CD4-positive, alpha-beta memory T cell (primary cell): ENCODE results near the gene COL21A1. TPM values are rescaled to one million over a fixed set of nuclear protein-coding genes. Genes with fewer than 3 reads are reported as not detected.

Experiments used
- CTCF ChIA-PET: fragments of 350-600 bp; sonication (Branson Sonifier 250); formaldehyde crosslinking; loops from one replicate; lab custom pipeline; 2021; ENCODE audit warnings: inconsistent platforms; ENCODE audit not compliant: partially characterized antibody; lab: Charles Lee
- POLR2A ChIA-PET: fragments of 350-600 bp; sonication (Branson Sonifier 250); formaldehyde crosslinking; loops from one replicate; lab custom pipeline; 2021; ENCODE audit not compliant: partially characterized antibody; lab: Charles Lee
- DNase-seq, 5 donors: peaks; one replicate each; pipeline versions ENCODE4 v3.0.0 to v3.0.0-alpha.2; 2020 to 2022; ENCODE audit warnings: mixed read lengths in 1 of 5
- H3K27ac ChIP-seq: one replicate; pipeline ENCODE4 v1.7.0; 2013; ENCODE audit warnings: low read depth, low read length
- H3K27me3 ChIP-seq: 2 replicates; pipeline ENCODE4 v1.7.0; 2013; ENCODE audit warnings: mild to moderate bottlenecking, low read length, moderate library complexity; ENCODE audit not compliant: insufficient read depth
- H3K36me3 ChIP-seq: 2 replicates; pipeline ENCODE4 v1.7.0; 2013; ENCODE audit warnings: mild to moderate bottlenecking, low read length, moderate library complexity; ENCODE audit not compliant: insufficient read depth
- H3K4me1 ChIP-seq: 2 replicates; pipeline ENCODE4 v1.7.0; 2013; ENCODE audit warnings: mild to moderate bottlenecking, low read length, moderate library complexity; ENCODE audit not compliant: insufficient read depth
- H3K4me3 ChIP-seq, 2 donors: one replicate each; pipeline ENCODE4 v1.7.0; 2013; ENCODE audit warnings: low read length in 2 of 2, mild to moderate bottlenecking in 1 of 2
- H3K9me3 ChIP-seq, 2 donors: one replicate each; pipeline ENCODE4 v1.7.0; 2013; ENCODE audit warnings: low read length in 2 of 2, control low read depth in 1 of 2; ENCODE audit not compliant: control insufficient read depth in 1 of 2
- H3K27ac Mint-ChIP-seq, 7 donors: one replicate each; pipeline ENCODE4 v1.8.0; 2020 to 2021; ENCODE audit warnings: mixed read lengths in 7 of 7, mild to moderate bottlenecking in 6 of 7, inconsistent platforms in 3 of 7, moderate library complexity in 3 of 7
- H3K27me3 Mint-ChIP-seq, 2 donors: one replicate each; pipeline ENCODE4 v1.8.0; 2020 to 2021; ENCODE audit warnings: mixed read lengths in 2 of 2
- H3K36me3 Mint-ChIP-seq, 2 donors: one replicate each; pipeline ENCODE4 v1.8.0; 2020 to 2021; ENCODE audit warnings: mixed read lengths in 2 of 2, inconsistent platforms in 1 of 2, mild to moderate bottlenecking in 1 of 2
- H3K4me1 Mint-ChIP-seq, 4 donors: one replicate each; pipeline ENCODE4 v1.8.0; 2020 to 2021; ENCODE audit warnings: mixed read lengths in 4 of 4, mild to moderate bottlenecking in 1 of 4
- H3K4me3 Mint-ChIP-seq, 8 donors: one replicate each; pipeline ENCODE4 v1.8.0; 2020 to 2021; ENCODE audit warnings: mixed read lengths in 8 of 8, mild to moderate bottlenecking in 7 of 8, moderate library complexity in 6 of 8, inconsistent platforms in 3 of 8
- H3K9me3 Mint-ChIP-seq, 8 donors: one replicate each; pipeline ENCODE4 v1.8.0; 2020 to 2021; ENCODE audit warnings: mixed read lengths in 8 of 8, mild to moderate bottlenecking in 5 of 8, inconsistent platforms in 3 of 8, moderate library complexity in 1 of 8
- intact Hi-C: fragments of 100-400 bp; cut with micrococcal nuclease; formaldehyde crosslinking; loops from one replicate; pipeline ENCODE4 v1.15.1; 2023
- polyA plus RNA-seq, 2 donors: library from polyadenylated mRNA; unstranded; fragments of 300-500 nt; fragmentation: Illumina TruSeq; gene quantifications; one replicate each; pipeline ENCODE4 v1.2.3, GENCODE V29; 2021
- total RNA-seq, 2 experiments: library from RNA; stranded (reverse); gene quantifications; one replicate each; pipeline ENCODE4 v1.2.3, GENCODE V29; 2021

COL21A1 gene
- total and polyA plus RNA-seq, 4 experiments from 2014 or later, result not detected

- Histone ChIP-seq H3K9me3 (no peaks in the 10 kb centered on the region), H3K27ac (no peak overlapping the region), H3K27me3 (no peaks in the 10 kb centered on the region), H3K4me3 (no peak overlapping the region), H3K4me1 (no peaks in the 10 kb centered on the region), H3K36me3 (no peaks in the 10 kb centered on the region)
- no peak for DNase-seq
- no peak overlapping the region for H3K4me3 Mint-ChIP-seq
- no peaks in the 10 kb centered on the region for H3K27me3 Mint-ChIP-seq
- ChIA-PET CTCF (no interaction called here), POLR2A (no interaction called here)
- intact Hi-C loops, result no loop called here
- H3K36me3 Mint-ChIP-seq, result no peaks in the 10 kb centered on the region
- H3K4me1 Mint-ChIP-seq, result no peaks in the 10 kb centered on the region
- H3K9me3 Mint-ChIP-seq, result peaks cover 0 to 4% (median 1%) of the 10 kb centered on the region in 8 donors
- no peak overlapping the region for H3K27ac Mint-ChIP-seq
Measured at GRCh38 chr6:56232436-56232835, 14.9 kb downstream of the COL21A1 start.

- Mint-ChIP-seq H3K4me1 (no peaks in the 10 kb centered on the region), H3K36me3 (no peaks in the 10 kb centered on the region), H3K4me3 (no peak overlapping the region), H3K27me3 (no peaks in the 10 kb centered on the region), H3K27ac (no peak overlapping the region), H3K9me3 (peaks cover 0 to 4% (median 1%) of the 10 kb centered on the region in 8 donors)
- ChIA-PET CTCF (no interaction called here), POLR2A (no interaction called here)
- Histone ChIP-seq H3K9me3 (no peaks in the 10 kb centered on the region), H3K36me3 (no peaks in the 10 kb centered on the region), H3K27me3 (no peaks in the 10 kb centered on the region), H3K27ac (no peak overlapping the region), H3K4me3 (no peak overlapping the region), H3K4me1 (no peaks in the 10 kb centered on the region)
- no peak for DNase-seq
- intact Hi-C loops, result no loop called here
Measured at GRCh38 chr6:56231827-56232226, 15.6 kb downstream of the COL21A1 start.

- no peak for DNase-seq
- H3K36me3 ChIP-seq, result no peaks in the 10 kb centered on the region
- no peaks in the 10 kb centered on the region for H3K4me1 Mint-ChIP-seq
- ChIA-PET CTCF (no interaction called here), POLR2A (no interaction called here)
- H3K4me1 ChIP-seq, result no peaks in the 10 kb centered on the region
- H3K27me3 Mint-ChIP-seq, result no peaks in the 10 kb centered on the region
- H3K4me3 Mint-ChIP-seq, result no peak overlapping the region
- H3K9me3 ChIP-seq, result no peaks in the 10 kb centered on the region
- no peak overlapping the region for H3K27ac Mint-ChIP-seq
- H3K27me3 ChIP-seq, result no peaks in the 10 kb centered on the region
- no peak overlapping the region for H3K27ac ChIP-seq
- peaks cover 0 to 4% (median 1%) of the 10 kb centered on the region in 8 donors for H3K9me3 Mint-ChIP-seq
- no peaks in the 10 kb centered on the region for H3K36me3 Mint-ChIP-seq
- intact Hi-C loops, result no loop called here
- no peak overlapping the region for H3K4me3 ChIP-seq
Measured at GRCh38 chr6:56230976-56231566, 16.3 kb downstream of the COL21A1 start.

- peaks cover 0 to 6% (median 2%) of the 10 kb centered on the region in 8 donors for H3K9me3 Mint-ChIP-seq
Measured at GRCh38 chr6:56227071-56227879, 20.1 kb downstream of the COL21A1 start.

GRCh38 chr6:56223995-56224394, 23.4 kb downstream of the COL21A1 start:
- H3K27ac ChIP-seq, result no peak overlapping the region

More at GRCh38 chr6:56227071-56227879, 20.1 kb downstream of the COL21A1 start:
- no peaks in the 10 kb centered on the region for H3K4me1 ChIP-seq
- no peaks in the 10 kb centered on the region for H3K36me3 Mint-ChIP-seq
- no peaks in the 10 kb centered on the region for H3K4me1 Mint-ChIP-seq
- H3K4me3 Mint-ChIP-seq, result no peak overlapping the region
- no peaks in the 10 kb centered on the region for H3K36me3 ChIP-seq
- no peak overlapping the region for H3K4me3 ChIP-seq
- intact Hi-C loops, result no loop called here
- H3K27me3 ChIP-seq, result no peaks in the 10 kb centered on the region
- H3K27me3 Mint-ChIP-seq, result no peaks in the 10 kb centered on the region
- ChIA-PET CTCF (no interaction called here), POLR2A (no interaction called here)
- no peak overlapping the region for H3K27ac Mint-ChIP-seq
- no peak overlapping the region for H3K27ac ChIP-seq
- no peaks in the 10 kb centered on the region for H3K9me3 ChIP-seq
- DNase-seq, result no peak

GRCh38 chr6:56222499-56222898, 24.9 kb downstream of the COL21A1 start:
- POLR2A ChIA-PET, result no interaction called here
- Mint-ChIP-seq H3K36me3 (no peaks in the 10 kb centered on the region), H3K4me3 (no peak overlapping the region), H3K4me1 (no peaks in the 10 kb centered on the region), H3K27ac (no peak overlapping the region), H3K27me3 (no peaks in the 10 kb centered on the region), H3K9me3 (peaks cover 0 to 5% (median 2%) of the 10 kb centered on the region in 8 donors)
- no peaks in the 10 kb centered on the region for H3K4me1 ChIP-seq
- H3K27me3 ChIP-seq, result no peaks in the 10 kb centered on the region
- H3K27ac ChIP-seq, result no peak overlapping the region
- CTCF ChIA-PET, result no interaction called here
- H3K36me3 ChIP-seq, result no peaks in the 10 kb centered on the region
- no peak overlapping the region for H3K4me3 ChIP-seq
- no peaks in the 10 kb centered on the region for H3K9me3 ChIP-seq
- intact Hi-C loops, result no loop called here
- no peak for DNase-seq

More at GRCh38 chr6:56223995-56224394, 23.4 kb downstream of the COL21A1 start:
- ChIA-PET POLR2A (no interaction called here), CTCF (no interaction called here)
- no peak overlapping the region for H3K4me3 Mint-ChIP-seq
- no peaks in the 10 kb centered on the region for H3K9me3 ChIP-seq
- no peak overlapping the region for H3K27ac Mint-ChIP-seq
- DNase-seq, result no peak
- no peaks in the 10 kb centered on the region for H3K36me3 ChIP-seq
- peaks cover 0 to 6% (median 2%) of the 10 kb centered on the region in 8 donors for H3K9me3 Mint-ChIP-seq
- no peaks in the 10 kb centered on the region for H3K4me1 ChIP-seq
- intact Hi-C loops, result no loop called here
- H3K27me3 Mint-ChIP-seq, result no peaks in the 10 kb centered on the region
- H3K4me1 Mint-ChIP-seq, result no peaks in the 10 kb centered on the region
- H3K4me3 ChIP-seq, result no peak overlapping the region
- no peaks in the 10 kb centered on the region for H3K27me3 ChIP-seq
- no peaks in the 10 kb centered on the region for H3K36me3 Mint-ChIP-seq

GRCh38 chr6:56220078-56220477, 27.3 kb downstream of the COL21A1 start:
- Histone ChIP-seq H3K9me3 (no peaks in the 10 kb centered on the region), H3K27me3 (no peaks in the 10 kb centered on the region), H3K4me1 (no peaks in the 10 kb centered on the region), H3K4me3 (no peak overlapping the region), H3K36me3 (no peaks in the 10 kb centered on the region), H3K27ac (no peak overlapping the region)
- no peaks in the 10 kb centered on the region for H3K4me1 Mint-ChIP-seq
- ChIA-PET CTCF (no interaction called here), POLR2A (no interaction called here)
- no peaks in the 10 kb centered on the region for H3K36me3 Mint-ChIP-seq
- H3K27me3 Mint-ChIP-seq, result no peaks in the 10 kb centered on the region
- DNase-seq, result no peak
- H3K27ac Mint-ChIP-seq, result no peak overlapping the region
- H3K4me3 Mint-ChIP-seq, result no peak overlapping the region
- intact Hi-C loops, result no loop called here
- H3K9me3 Mint-ChIP-seq, result peaks cover 0 to 11% (median 3%) of the 10 kb centered on the region in 8 donors
